K562 (cell line): ENCODE data around the gene RYK. TPM values are rescaled to one million over a fixed set of nuclear protein-coding genes. Genes with fewer than 3 reads are reported as not detected.

Experiments
- BRD4 ChIP-seq: fragments of 200-600 bp; sonication (generic); IDR thresholded peaks from 2 replicates; pipeline ENCODE4 v1.6.1; 2017; ENCODE audit warnings: inconsistent platforms
- CREM ChIP-seq: IDR thresholded peaks from 2 replicates; pipeline ENCODE4 v1.6.1; 2014; ENCODE audit warnings: antibody characterized with exemption, low read depth
- KAT7 ChIP-seq: sonication (generic); formaldehyde crosslinking; IDR thresholded peaks from 2 replicates; pipeline ENCODE4 v1.8.0; 2022; ENCODE audit warnings: missing genetic modification reagents, mild to moderate bottlenecking, borderline replicate concordance
- KAT8 ChIP-seq: fragments of 450-650 bp; IDR thresholded peaks from 2 replicates; pipeline ENCODE4 v1.6.1; 2016; ENCODE audit warnings: low read depth, mild to moderate bottlenecking
- LCOR ChIP-seq: sonication (generic); formaldehyde crosslinking; IDR thresholded peaks from 2 replicates; pipeline ENCODE4 v1.8.0; 2022; ENCODE audit warnings: mild to moderate bottlenecking, missing genetic modification reagents
- PTBP1 ChIP-seq: fragments of 200-400 bp; formaldehyde crosslinking; IDR thresholded peaks from 2 replicates; pipeline ENCODE4 v1.6.1; 2017; ENCODE audit warnings: low read depth, low read length
- RAD21 ChIP-seq, 2 experiments: fragments of 250-450 bp in 1 of 2; fragments of 450-650 bp in 1 of 2; sonication (Bioruptor Pico) in 1 of 2; formaldehyde crosslinking in 1 of 2; IDR thresholded peaks in 1 of 2; conservative IDR thresholded peaks in 1 of 2; 2 replicates each; pipeline versions ENCODE4 v1.4.0 to v1.8.0; 2020 to 2022; ENCODE audit warnings: mild to moderate bottlenecking in 2 of 2, moderate library complexity in 1 of 2
- SMAD3 ChIP-seq: fragments of 450-650 bp; formaldehyde crosslinking; conservative IDR thresholded peaks from 2 replicates; pipeline ENCODE4 v1.4.0; 2020; ENCODE audit warnings: mild to moderate bottlenecking
- STAG1 ChIP-seq: sonication (generic); formaldehyde crosslinking; IDR thresholded peaks from 2 replicates; pipeline ENCODE4 v1.5.0; 2020; ENCODE audit warnings: missing genetic modification reagents, borderline replicate concordance
- TEAD4 ChIP-seq, 2 experiments: sonication (generic) in 1 of 2; formaldehyde crosslinking in 1 of 2; IDR thresholded peaks; 2 replicates each; pipeline versions ENCODE4 v1.6.1 to v1.8.0; 2012 to 2022; ENCODE audit warnings: borderline replicate concordance in 1 of 2, inconsistent platforms in 1 of 2, low read length in 1 of 2, mild to moderate bottlenecking in 1 of 2, missing genetic modification reagents in 1 of 2
- WHSC1 ChIP-seq: IDR thresholded peaks from one replicate; pipeline ENCODE4 v1.6.1; 2012; ENCODE audit warnings: low read length, control low read depth, inconsistent platforms
- ZBTB7A ChIP-seq: IDR thresholded peaks from 2 replicates; pipeline ENCODE4 v1.6.1; 2011; ENCODE audit warnings: low read depth, mild to moderate bottlenecking, low read length, moderate library complexity, borderline replicate concordance; ENCODE audit not compliant: control insufficient read depth
- ZNF444 ChIP-seq: fragments of 250-450 bp; sonication (Bioruptor Pico); IDR thresholded peaks from 2 replicates; pipeline ENCODE4 v1.4.0; 2020; ENCODE audit warnings: mild to moderate bottlenecking, moderate library complexity
- polyA plus RNA-seq, 8 experiments: library from polyadenylated mRNA; depleted of rRNA in 4 of 8; stranded (reverse) in 5 of 8; unstranded in 3 of 8; fragments of >200 nt; fragmentation: Nextera tagmentation in 2 of 8; fragmentation: Illumina TruSeq in 1 of 8; extraction: Ambion mirVana in 2 of 8; extraction: Trizol in 1 of 8; gene quantifications; 2 replicates each; pipeline versions ENCODE4 v1.2.1 to v1.2.3, GENCODE V29; 2011 to 2014; ENCODE audit warnings: inconsistent platforms in 1 of 8, missing spikeins in 1 of 8
- total RNA-seq, 7 experiments: library from RNA; depleted of rRNA in 6 of 7; stranded (reverse); fragments of >200 nt in 6 of 7; fragmentation: Illumina TruSeq in 2 of 7; extraction: Trizol in 2 of 7; gene quantifications; 2 replicates each; pipeline versions ENCODE4 v1.2.1 to v1.2.3, GENCODE V29; 2011 to 2021; ENCODE audit warnings: low replicate concordance in 1 of 7
- TF ChIP-seq, protein P1 (sequence below), 2 experiments: IDR thresholded peaks in 1 of 2; conservative IDR thresholded peaks in 1 of 2; 2 replicates each; pipeline ENCODE4 v1.6.1; 2016; ENCODE audit warnings: low read depth in 2 of 2, mild to moderate bottlenecking in 1 of 2, missing compliant biosample characterization in 1 of 2, missing genetic modification characterization in 1 of 2, moderate library complexity in 1 of 2
- TF ChIP-seq, protein P2 (sequence below): sonication (generic); formaldehyde crosslinking; IDR thresholded peaks from 2 replicates; pipeline ENCODE4 v1.4.0; 2020; ENCODE audit warnings: mild to moderate bottlenecking, missing genetic modification reagents
- TF ChIP-seq, protein P3 (sequence below): fragments of 450-650 bp; IDR thresholded peaks from 2 replicates; pipeline ENCODE4 v1.6.1; 2016; ENCODE audit warnings: antibody characterized with exemption
- TF ChIP-seq, protein P4 (sequence below): sonication (generic); formaldehyde crosslinking; IDR thresholded peaks from 2 replicates; pipeline ENCODE4 v1.8.0; 2023; ENCODE audit warnings: mild to moderate bottlenecking, missing genetic modification reagents

The RYK gene
- total and polyA plus RNA-seq, 9 of the 15 experiments (the other 6 are each of a cell fraction or from before 2014, with no cell fraction given), result 4.2 to 29.5 (median 16.6) TPM

DNA sequence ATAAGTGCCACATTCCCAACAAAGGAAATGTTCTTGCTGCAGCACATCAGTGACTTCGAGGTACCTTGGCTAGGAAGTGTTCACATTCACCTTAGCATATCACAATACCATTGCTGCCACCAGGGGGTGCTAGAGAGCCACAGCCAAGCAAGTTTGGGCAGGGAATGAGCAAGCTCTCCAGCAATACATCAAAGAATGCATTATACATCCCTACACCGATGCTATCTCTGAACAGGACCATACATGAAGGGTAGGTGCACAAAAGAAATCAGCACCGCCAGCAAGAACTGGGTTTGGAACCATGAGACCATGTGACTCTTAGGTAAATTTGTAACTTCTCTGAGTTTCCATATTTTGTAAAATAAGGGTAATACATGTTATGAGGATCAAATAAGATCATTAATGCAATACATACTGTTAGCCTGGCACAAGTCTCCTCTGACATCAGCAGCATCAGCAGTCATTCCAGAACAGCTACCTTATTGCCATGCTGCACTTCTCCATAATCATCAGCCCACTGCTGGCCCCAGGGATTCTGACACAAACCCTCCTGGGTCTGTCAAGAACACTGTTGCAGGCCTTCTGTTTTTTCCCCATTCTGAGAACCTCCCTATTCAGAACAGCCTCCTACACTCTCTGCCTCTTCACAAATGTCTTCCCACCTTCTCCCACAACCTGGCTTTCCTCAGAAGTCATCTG lies 37.5 kb downstream of the RYK start (continued):
- TF ChIP-seq, protein P1, sequence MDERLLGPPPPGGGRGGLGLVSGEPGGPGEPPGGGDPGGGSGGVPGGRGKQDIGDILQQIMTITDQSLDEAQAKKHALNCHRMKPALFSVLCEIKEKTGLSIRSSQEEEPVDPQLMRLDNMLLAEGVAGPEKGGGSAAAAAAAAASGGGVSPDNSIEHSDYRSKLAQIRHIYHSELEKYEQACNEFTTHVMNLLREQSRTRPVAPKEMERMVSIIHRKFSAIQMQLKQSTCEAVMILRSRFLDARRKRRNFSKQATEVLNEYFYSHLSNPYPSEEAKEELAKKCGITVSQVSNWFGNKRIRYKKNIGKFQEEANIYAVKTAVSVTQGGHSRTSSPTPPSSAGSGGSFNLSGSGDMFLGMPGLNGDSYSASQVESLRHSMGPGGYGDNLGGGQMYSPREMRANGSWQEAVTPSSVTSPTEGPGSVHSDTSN (CRISPR knock-in tag; IDR thresholded peaks at IDR 0.05; ENCODE audit: low read depth), result no peak
- TF ChIP-seq, protein P1 (tag; conservative IDR thresholded peaks at IDR 0.05; ENCODE audit: low read depth), result no peak
- no peak for TF ChIP-seq ZBTB7A
- TF ChIP-seq WHSC1, result no peak
- no peak for TF ChIP-seq CREM
- TF ChIP-seq, protein P2, sequence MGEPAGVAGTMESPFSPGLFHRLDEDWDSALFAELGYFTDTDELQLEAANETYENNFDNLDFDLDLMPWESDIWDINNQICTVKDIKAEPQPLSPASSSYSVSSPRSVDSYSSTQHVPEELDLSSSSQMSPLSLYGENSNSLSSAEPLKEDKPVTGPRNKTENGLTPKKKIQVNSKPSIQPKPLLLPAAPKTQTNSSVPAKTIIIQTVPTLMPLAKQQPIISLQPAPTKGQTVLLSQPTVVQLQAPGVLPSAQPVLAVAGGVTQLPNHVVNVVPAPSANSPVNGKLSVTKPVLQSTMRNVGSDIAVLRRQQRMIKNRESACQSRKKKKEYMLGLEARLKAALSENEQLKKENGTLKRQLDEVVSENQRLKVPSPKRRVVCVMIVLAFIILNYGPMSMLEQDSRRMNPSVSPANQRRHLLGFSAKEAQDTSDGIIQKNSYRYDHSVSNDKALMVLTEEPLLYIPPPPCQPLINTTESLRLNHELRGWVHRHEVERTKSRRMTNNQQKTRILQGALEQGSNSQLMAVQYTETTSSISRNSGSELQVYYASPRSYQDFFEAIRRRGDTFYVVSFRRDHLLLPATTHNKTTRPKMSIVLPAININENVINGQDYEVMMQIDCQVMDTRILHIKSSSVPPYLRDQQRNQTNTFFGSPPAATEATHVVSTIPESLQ (CRISPR knock-in tag), result no peak
- TF ChIP-seq KAT8, result no peak
- no peak for TF ChIP-seq KAT7 (CRISPR knock-in tag)
- no peak for TF ChIP-seq ZNF444 (CRISPR knock-in tag)
- peak; percentile 15; the same call in 1 of the 2 replicates for TF ChIP-seq STAG1 (CRISPR knock-in tag)
- TF ChIP-seq RAD21 (CRISPR knock-in tag; conservative IDR thresholded peaks at IDR 0.05 in 1 of 2, IDR thresholded peaks at IDR 0.05 in 1 of 2), result peak; percentile 51 to 72
- 0 out of 2 replicates have a peak, but pooled peaks have one; percentile 13 for TF ChIP-seq TEAD4 (IDR thresholded peaks at IDR 0.05; ENCODE audit: low read length)
- TF ChIP-seq TEAD4 (CRISPR knock-in tag; IDR thresholded peaks at IDR 0.05; ENCODE audit: borderline replicate concordance), result no peak
- TF ChIP-seq SMAD3 (CRISPR knock-in tag), result no peak
- TF ChIP-seq LCOR (CRISPR knock-in tag), result no peak
- TF ChIP-seq, protein P3, sequence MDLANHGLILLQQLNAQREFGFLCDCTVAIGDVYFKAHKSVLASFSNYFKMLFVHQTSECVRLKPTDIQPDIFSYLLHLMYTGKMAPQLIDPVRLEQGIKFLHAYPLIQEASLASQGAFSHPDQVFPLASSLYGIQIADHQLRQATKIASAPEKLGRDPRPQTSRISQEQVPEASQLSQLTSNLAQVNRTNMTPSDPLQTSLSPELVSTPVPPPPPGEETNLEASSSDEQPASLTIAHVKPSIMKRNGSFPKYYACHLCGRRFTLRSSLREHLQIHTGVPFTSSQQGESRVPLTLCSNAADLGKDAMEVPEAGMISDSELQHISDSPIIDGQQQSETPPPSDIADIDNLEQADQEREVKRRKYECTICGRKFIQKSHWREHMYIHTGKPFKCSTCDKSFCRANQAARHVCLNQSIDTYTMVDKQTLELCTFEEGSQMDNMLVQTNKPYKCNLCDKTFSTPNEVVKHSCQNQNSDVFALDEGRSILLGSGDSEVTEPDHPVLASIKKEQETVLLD, result no peak
- no peak for TF ChIP-seq BRD4
- TF ChIP-seq, protein P4, sequence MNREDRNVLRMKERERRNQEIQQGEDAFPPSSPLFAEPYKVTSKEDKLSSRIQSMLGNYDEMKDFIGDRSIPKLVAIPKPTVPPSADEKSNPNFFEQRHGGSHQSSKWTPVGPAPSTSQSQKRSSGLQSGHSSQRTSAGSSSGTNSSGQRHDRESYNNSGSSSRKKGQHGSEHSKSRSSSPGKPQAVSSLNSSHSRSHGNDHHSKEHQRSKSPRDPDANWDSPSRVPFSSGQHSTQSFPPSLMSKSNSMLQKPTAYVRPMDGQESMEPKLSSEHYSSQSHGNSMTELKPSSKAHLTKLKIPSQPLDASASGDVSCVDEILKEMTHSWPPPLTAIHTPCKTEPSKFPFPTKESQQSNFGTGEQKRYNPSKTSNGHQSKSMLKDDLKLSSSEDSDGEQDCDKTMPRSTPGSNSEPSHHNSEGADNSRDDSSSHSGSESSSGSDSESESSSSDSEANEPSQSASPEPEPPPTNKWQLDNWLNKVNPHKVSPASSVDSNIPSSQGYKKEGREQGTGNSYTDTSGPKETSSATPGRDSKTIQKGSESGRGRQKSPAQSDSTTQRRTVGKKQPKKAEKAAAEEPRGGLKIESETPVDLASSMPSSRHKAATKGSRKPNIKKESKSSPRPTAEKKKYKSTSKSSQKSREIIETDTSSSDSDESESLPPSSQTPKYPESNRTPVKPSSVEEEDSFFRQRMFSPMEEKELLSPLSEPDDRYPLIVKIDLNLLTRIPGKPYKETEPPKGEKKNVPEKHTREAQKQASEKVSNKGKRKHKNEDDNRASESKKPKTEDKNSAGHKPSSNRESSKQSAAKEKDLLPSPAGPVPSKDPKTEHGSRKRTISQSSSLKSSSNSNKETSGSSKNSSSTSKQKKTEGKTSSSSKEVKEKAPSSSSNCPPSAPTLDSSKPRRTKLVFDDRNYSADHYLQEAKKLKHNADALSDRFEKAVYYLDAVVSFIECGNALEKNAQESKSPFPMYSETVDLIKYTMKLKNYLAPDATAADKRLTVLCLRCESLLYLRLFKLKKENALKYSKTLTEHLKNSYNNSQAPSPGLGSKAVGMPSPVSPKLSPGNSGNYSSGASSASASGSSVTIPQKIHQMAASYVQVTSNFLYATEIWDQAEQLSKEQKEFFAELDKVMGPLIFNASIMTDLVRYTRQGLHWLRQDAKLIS (CRISPR knock-in tag), result no peak
- TF ChIP-seq PTBP1, result no peak
